ENCODE measurements around the gene DCLRE1B. TPM values are rescaled to one million over a fixed set of nuclear protein-coding genes. Genes with fewer than 3 reads are reported as not detected.
A peak's percentile ranks its signal among the peaks of the same experiment; 100 is the strongest.

The DCLRE1B gene
- total RNA-seq, 2 donors from 2014 or later = 5.4 to 9.5 TPM

DNA sequence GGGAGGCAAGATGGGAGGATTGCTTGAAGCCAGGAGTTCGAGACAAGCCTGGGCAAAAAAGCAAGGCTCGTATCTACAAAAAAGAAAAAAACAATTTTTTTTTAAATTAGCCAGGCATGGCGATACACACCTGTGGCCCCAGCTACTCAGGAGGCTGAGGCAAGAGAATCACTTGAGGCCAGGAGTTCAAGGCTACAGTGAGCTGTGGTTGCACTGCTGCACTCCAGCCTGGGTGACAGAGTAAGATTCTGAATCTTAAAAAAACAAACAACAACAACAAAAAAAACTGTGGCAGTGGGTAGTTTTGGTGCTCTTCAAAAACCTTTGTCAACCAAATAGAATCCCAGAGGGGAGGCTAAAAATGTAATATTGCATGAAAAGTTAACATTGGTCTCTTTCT lies 34.3 kb upstream of the DCLRE1B start:
- H3K4me3 ChIP-seq = no peak overlapping the region
- TF ChIP-seq, protein P1, sequence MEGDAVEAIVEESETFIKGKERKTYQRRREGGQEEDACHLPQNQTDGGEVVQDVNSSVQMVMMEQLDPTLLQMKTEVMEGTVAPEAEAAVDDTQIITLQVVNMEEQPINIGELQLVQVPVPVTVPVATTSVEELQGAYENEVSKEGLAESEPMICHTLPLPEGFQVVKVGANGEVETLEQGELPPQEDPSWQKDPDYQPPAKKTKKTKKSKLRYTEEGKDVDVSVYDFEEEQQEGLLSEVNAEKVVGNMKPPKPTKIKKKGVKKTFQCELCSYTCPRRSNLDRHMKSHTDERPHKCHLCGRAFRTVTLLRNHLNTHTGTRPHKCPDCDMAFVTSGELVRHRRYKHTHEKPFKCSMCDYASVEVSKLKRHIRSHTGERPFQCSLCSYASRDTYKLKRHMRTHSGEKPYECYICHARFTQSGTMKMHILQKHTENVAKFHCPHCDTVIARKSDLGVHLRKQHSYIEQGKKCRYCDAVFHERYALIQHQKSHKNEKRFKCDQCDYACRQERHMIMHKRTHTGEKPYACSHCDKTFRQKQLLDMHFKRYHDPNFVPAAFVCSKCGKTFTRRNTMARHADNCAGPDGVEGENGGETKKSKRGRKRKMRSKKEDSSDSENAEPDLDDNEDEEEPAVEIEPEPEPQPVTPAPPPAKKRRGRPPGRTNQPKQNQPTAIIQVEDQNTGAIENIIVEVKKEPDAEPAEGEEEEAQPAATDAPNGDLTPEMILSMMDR (IDR thresholded peaks at IDR 0.05) = no peak

DNA sequence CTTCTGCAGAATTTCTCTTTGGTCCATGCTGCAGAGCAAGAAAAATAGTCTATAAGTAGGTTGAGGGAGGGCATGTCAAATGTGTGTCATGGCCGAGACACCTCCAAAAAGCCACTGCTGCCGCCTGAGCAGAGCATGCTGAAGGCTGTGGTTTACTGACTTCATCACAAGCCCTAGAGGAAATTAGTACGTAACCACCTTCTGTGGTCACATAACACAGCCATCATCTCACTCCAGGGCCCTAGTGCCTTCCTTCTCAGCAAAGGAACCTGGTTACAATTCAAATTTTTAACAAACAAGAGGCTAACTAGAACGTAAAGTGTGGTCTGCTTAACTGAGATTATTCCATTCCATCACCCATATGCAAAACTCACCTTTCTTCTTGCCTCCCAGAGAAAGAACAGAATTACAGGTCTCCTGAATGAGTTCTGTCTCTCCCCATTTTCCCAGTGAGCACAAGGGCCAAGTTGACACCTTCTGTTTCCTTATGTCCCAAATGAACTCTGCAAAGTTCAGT lies 33.5 kb upstream of the DCLRE1B start, which contains the start of gene PTPN22:
Gene PTPN22 (minus strand): TSS at position 116 of the 517 bp plus-strand sequence.
- Histone ChIP-seq H3K27me3 (no peaks in the 10 kb centered on the region), H3K4me1 (no peaks in the 10 kb centered on the region), H3K36me3 (no peaks in the 10 kb centered on the region), H3K9ac (ENCODE audit: low read depth in 2 of 2, low read length in 2 of 2) (peak within 1 kb of the TSS in 1 of 2 donors; percentile 48), H3K4me3 (no peak within 1 kb of the TSS), H3K27ac (peak within 1 kb of the TSS; percentile 61), H3K9me3 (no peaks in the 10 kb centered on the region)
- intact Hi-C loops (cut with DNase I) = no loop called here
- TF ChIP-seq, protein P1 (IDR thresholded peaks at IDR 0.05) = no peak
- DNase-seq = peak; percentile 47

More for the DNA sequence above, 34.3 kb upstream of the DCLRE1B start:
- intact Hi-C loops (cut with DNase I) = no loop called here
- H3K36me3 ChIP-seq = no peaks in the 10 kb centered on the region
- H3K4me1 ChIP-seq = no peaks in the 10 kb centered on the region
- no peak for DNase-seq
- H3K27me3 ChIP-seq = no peaks in the 10 kb centered on the region
- H3K9ac ChIP-seq (ENCODE audit: low read depth in 2 of 2, low read length in 2 of 2) = no peak overlapping the region
- H3K9me3 ChIP-seq = no peaks in the 10 kb centered on the region
- H3K27ac ChIP-seq = no peak overlapping the region

DNA sequence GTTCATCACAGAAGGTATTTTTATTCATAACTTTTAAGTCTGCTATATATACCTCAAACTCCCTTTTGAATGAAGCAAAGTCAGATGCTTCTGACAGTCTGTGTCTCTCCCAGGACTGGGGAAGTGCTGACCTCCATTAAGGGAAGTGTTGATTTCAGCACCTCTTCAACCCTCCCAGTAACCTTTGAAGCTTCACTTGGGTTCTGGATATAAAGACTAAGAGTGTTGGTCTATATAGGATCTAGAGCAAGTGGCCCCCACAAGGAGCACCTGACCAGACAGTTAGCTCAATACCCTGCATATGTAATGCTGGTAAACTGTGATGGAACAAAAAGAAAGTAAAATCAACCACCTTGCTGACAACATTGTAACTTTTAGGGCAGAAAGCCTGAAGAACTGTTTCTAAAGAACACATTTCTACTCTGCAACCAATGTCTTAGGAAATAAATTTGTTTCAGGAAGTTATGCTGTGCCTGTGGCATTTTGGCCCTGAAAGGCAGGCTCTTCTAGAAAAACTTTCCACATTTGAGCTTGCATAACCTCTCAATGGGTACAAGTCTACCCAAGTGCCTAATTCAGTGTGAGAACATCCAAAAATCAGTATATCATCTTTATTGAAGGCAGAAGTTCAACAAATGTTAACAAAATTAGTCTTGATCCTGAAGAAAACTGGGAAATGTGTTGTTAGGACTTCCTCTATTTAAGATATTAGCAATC lies 32.7 kb upstream of the DCLRE1B start:
- H3K4me3 ChIP-seq = no peak overlapping the region
- peak overlapping the region; percentile 61 for H3K27ac ChIP-seq
- TF ChIP-seq, protein P1 (IDR thresholded peaks at IDR 0.05) = no peak
- intact Hi-C loops (cut with DNase I) = no loop called here
- H3K9me3 ChIP-seq = no peaks in the 10 kb centered on the region
- H3K4me1 ChIP-seq = no peaks in the 10 kb centered on the region
- DNase-seq = no peak
- H3K9ac ChIP-seq (ENCODE audit: low read depth in 2 of 2, low read length in 2 of 2) = peak overlapping the region in 1 of 2 donors; percentile 48
- no peaks in the 10 kb centered on the region for H3K27me3 ChIP-seq
- H3K36me3 ChIP-seq = no peaks in the 10 kb centered on the region

DNA sequence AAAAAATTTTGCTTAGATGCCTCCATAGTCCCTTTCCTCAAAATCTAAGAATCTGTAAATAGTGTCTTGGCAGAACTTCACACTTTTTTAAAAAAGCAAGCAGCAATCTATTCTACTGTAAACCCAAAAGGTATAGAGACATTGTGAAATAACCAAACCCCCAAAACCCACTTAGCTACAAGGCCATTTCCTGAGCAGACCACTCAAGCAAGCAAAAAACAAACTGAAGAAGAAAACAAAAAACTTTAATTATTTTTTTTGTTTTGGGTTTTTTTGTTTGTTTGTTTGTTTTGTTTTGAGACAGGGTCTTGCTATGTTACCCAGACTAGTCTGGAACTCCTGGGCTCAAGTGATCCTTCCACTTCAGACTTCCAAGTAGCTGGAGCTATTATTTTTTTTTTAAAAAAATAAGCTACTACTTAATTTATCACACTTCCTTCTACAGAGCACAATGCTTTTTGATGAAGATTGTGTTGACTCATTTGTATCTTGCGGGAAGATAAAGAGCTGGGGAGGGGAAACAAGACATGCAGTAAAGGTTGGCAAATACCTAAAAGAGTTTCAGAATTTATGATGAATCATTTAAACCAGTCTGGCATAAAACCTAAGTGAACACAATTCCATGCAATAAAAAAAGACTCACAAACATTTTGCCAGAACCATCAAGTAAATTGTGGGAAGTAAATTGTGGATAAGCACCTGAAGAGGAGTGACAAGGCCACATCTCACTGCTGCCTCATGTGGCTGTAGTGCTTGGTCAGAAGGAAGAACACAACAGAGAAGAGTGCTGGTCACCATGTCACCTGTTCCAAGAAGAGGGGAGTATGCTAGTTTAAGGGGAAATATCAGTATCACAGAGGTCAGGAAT lies 30.9 kb upstream of the DCLRE1B start:
- DNase-seq = peak; percentile 50
- TF ChIP-seq, protein P1 (IDR thresholded peaks at IDR 0.05) = peak; percentile 19
- intact Hi-C loops (cut with DNase I) = no loop called here
- Histone ChIP-seq H3K27me3 (no peaks in the 10 kb centered on the region), H3K4me1 (no peaks in the 10 kb centered on the region), H3K4me3 (no peak overlapping the region), H3K27ac (peak overlapping the region; percentile 39), H3K36me3 (no peaks in the 10 kb centered on the region), H3K9ac (ENCODE audit: low read depth in 2 of 2, low read length in 2 of 2) (no peak overlapping the region), H3K9me3 (no peaks in the 10 kb centered on the region)

DNA sequence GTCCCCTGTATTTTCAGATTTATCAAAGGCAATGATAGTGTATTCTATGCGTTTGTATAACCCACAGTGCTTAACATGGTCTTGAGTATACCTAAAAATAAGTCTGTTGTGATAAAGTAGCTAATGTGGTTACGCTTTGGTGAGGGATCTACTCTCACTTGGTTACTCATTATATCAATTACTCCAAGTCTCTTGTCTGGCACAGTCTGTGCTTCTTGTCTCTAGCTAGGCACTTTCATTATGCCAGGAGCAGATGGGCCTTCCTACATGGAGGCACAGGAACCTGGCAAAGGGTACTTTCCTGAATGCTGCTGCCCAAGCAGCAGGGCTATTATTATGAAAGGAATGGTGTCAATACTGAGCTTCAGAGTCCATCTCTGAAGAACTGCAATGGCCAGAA lies 29.4 kb upstream of the DCLRE1B start:
- no peaks in the 10 kb centered on the region for H3K9me3 ChIP-seq
- intact Hi-C loops (cut with DNase I) = no loop called here

More for the DNA sequence above, 29.4 kb upstream of the DCLRE1B start:
- Histone ChIP-seq H3K27ac (peak overlapping the region; percentile 23), H3K36me3 (no peaks in the 10 kb centered on the region), H3K9ac (ENCODE audit: low read depth in 2 of 2, low read length in 2 of 2) (no peak overlapping the region), H3K4me1 (no peaks in the 10 kb centered on the region), H3K4me3 (no peak overlapping the region), H3K27me3 (no peaks in the 10 kb centered on the region)
- no peak for DNase-seq
- TF ChIP-seq, protein P1 (IDR thresholded peaks at IDR 0.05) = no peak

All from colonic mucosa (tissue), 4 donors.